HK-2 (cell line): ENCODE results near the gene PEPD.
A peak's percentile ranks its signal among the peaks of the same experiment; 100 is the strongest.

Source experiments
- DNase-seq: peaks from one replicate; pipeline ENCODE4 v3.0.0-alpha.2; 2018; ENCODE audit not compliant: unreplicated experiment

The PEPD gene

GRCh38 chr19:33383720-33384292, 137.8 kb downstream of the PEPD start:
- DNase-seq, result no peak

- no peak for DNase-seq
Measured at GRCh38 chr19:33382982-33383381, 138.6 kb downstream of the PEPD start.

- no peak for DNase-seq
Measured at GRCh38 chr19:33382006-33382405, 139.6 kb downstream of the PEPD start.

GRCh38 chr19:33381101-33381500, 140.5 kb downstream of the PEPD start:
- no peak for DNase-seq

- no peak for DNase-seq
Measured at GRCh38 chr19:33379151-33379829, 142.3 kb downstream of the PEPD start.

- DNase-seq, result no peak
Measured at GRCh38 chr19:33377586-33378475, 143.8 kb downstream of the PEPD start.

- no peak for DNase-seq
Measured at GRCh38 chr19:33376941-33377557, 144.5 kb downstream of the PEPD start.

- DNase-seq, result no peak
Measured at GRCh38 chr19:33376423-33376822, 145.2 kb downstream of the PEPD start.

GRCh38 chr19:33375837-33376159, 145.8 kb downstream of the PEPD start:
- no peak for DNase-seq

- no peak for DNase-seq
Measured at GRCh38 chr19:33375156-33375836, 146.3 kb downstream of the PEPD start.

GRCh38 chr19:33374236-33374714, 147.3 kb downstream of the PEPD start:
- DNase-seq, result no peak

GRCh38 chr19:33373453-33374235, 147.9 kb downstream of the PEPD start, which contains the start of gene CEBPG:
CEBPG (plus strand) TSS chr19:33373709; CDS start chr19:33379240, 5,531 bp downstream.
- DNase-seq, result peak; percentile 96

GRCh38 chr19:33370783-33371182, 150.8 kb downstream of the PEPD start:
- DNase-seq, result no peak

- peak; percentile 38 for DNase-seq
Measured at GRCh38 chr19:33368074-33368864, 153.3 kb downstream of the PEPD start.

- no peak for DNase-seq
Measured at GRCh38 chr19:33366897-33367296, 154.7 kb downstream of the PEPD start.

- no peak for DNase-seq
Measured at GRCh38 chr19:33366127-33366526, 155.5 kb downstream of the PEPD start.

- no peak for DNase-seq
Measured at GRCh38 chr19:33365691-33366090, 155.9 kb downstream of the PEPD start.

- no peak for DNase-seq
Measured at GRCh38 chr19:33363476-33363875, 158.1 kb downstream of the PEPD start.

- no peak for DNase-seq
Measured at GRCh38 chr19:33362508-33363228, 158.9 kb downstream of the PEPD start.
